Fibroblast of lung (primary cell): ENCODE data around the gene TERB1. TPM values are rescaled to one million over a fixed set of nuclear protein-coding genes. Genes with fewer than 3 reads are reported as not detected.

Experiments used
- DNase-seq, 2 donors: peaks; one replicate each; pipeline versions ENCODE4 v3.0.0 to v3.0.0-alpha.2; 2010; ENCODE audit warnings: low read depth in 2 of 2
- H2AFZ ChIP-seq: 2 replicates; pipeline ENCODE4 v1.5.1; 2012; ENCODE audit warnings: low read length, control low read depth, inconsistent platforms
- H3K27ac ChIP-seq: 2 replicates; pipeline ENCODE4 v1.5.1; 2011; ENCODE audit warnings: low read length, control low read depth; ENCODE audit not compliant: insufficient read depth
- H3K27me3 ChIP-seq: 2 replicates; pipeline ENCODE4 v1.5.1; 2011; ENCODE audit warnings: mild to moderate bottlenecking, low read length; ENCODE audit not compliant: control insufficient read depth, insufficient read depth
- H3K36me3 ChIP-seq: 2 replicates; pipeline ENCODE4 v1.5.1; 2011; ENCODE audit warnings: low read length; ENCODE audit not compliant: control insufficient read depth, insufficient read depth
- H3K4me1 ChIP-seq: 2 replicates; pipeline ENCODE4 v1.5.1; 2011; ENCODE audit warnings: low read length; ENCODE audit not compliant: control insufficient read depth, insufficient read depth; ENCODE audit errors: extremely low read depth
- H3K4me2 ChIP-seq: 2 replicates; pipeline ENCODE4 v1.5.1; 2011; ENCODE audit warnings: low read length, control low read depth; ENCODE audit not compliant: insufficient read depth; ENCODE audit errors: extremely low read depth
- H3K4me3 ChIP-seq, 4 experiments: fragments of 200-600 bp in 1 of 4; sonication (generic) in 1 of 4; replicated peaks in 1 of 4; 2 replicates each; pipeline ENCODE4 v1.5.1; 2011 to 2016; ENCODE audit warnings: low read length in 4 of 4, low read depth in 3 of 4, mild to moderate bottlenecking in 3 of 4, control low read depth in 2 of 4, inconsistent platforms in 1 of 4, mixed read lengths in 1 of 4; ENCODE audit not compliant: insufficient read depth in 1 of 4; ENCODE audit errors: control extremely low read depth in 1 of 4
- H3K79me2 ChIP-seq: 2 replicates; pipeline ENCODE4 v1.5.1; 2012; ENCODE audit warnings: mild to moderate bottlenecking, low read length, inconsistent platforms; ENCODE audit not compliant: control insufficient read depth, insufficient read depth
- H3K9ac ChIP-seq: 2 replicates; pipeline ENCODE4 v1.5.1; 2011; ENCODE audit warnings: mild to moderate bottlenecking, low read length, control low read depth; ENCODE audit not compliant: insufficient read depth
- H3K9me3 ChIP-seq: 2 replicates; pipeline ENCODE4 v1.5.1; 2012; ENCODE audit warnings: low read depth, low read length; ENCODE audit not compliant: control insufficient read depth, insufficient read depth
- H4K20me1 ChIP-seq: 2 replicates; pipeline ENCODE4 v1.5.1; 2011; ENCODE audit warnings: low read length; ENCODE audit not compliant: control insufficient read depth, insufficient read depth; ENCODE audit errors: extremely low read depth
- CTCF ChIP-seq, 2 donors: IDR thresholded peaks in 1 of 2; conservative IDR thresholded peaks in 1 of 2; 1 replicate in 1 of 2; 2 replicates in 1 of 2; pipeline ENCODE4 v1.5.1; 2011 to 2012; ENCODE audit warnings: low read length in 2 of 2, control low read depth in 1 of 2, inconsistent platforms in 1 of 2, low read depth in 1 of 2, mild to moderate bottlenecking in 1 of 2
- EZH2 ChIP-seq: IDR thresholded peaks from 2 replicates; pipeline ENCODE4 v1.5.1; 2012; ENCODE audit warnings: low read length, control low read depth, mild to moderate bottlenecking; ENCODE audit errors: missing control alignments
- polyA plus RNA-seq, 2 donors: library from polyadenylated mRNA; depleted of rRNA in 1 of 2; stranded (reverse) in 1 of 2; unstranded in 1 of 2; fragments of >200 nt; gene quantifications; 2 replicates each; pipeline ENCODE4 v1.2.1, GENCODE V29; 2011 to 2012; ENCODE audit warnings: missing spikeins in 1 of 2
- total RNA-seq: library from RNA; depleted of rRNA; stranded (reverse); fragments of >200 nt; gene quantifications from 2 replicates; pipeline ENCODE4 v1.2.1, GENCODE V29; 2014

TERB1 gene
- total and polyA plus RNA-seq, 2 donors (not counting 1 experiment from before 2014, with no cell fraction given), result 0.17 TPM; not detected in 1

DNA sequence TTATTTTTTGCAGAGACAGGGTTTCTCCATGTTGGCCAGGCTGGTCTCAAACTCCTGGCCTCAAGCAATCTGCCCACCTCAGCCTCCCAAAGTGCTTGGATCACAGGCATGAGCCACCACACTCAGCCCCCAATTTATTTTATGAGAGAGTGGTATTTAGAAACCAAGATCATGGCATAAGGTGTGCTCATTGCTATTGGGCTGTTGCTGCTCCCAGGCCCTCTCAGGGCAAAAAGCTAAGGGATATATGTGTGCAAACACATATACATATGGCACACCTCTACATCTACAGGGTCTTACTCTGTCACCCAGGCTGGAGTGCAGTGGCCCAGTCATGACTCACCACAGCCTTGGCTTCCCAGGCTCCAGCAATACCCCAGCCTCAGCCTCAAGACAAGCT is 89.8 kb downstream of the TERB1 start:
- no peak for DNase-seq
- Histone ChIP-seq H3K79me2 (no peaks in the 10 kb centered on the region), H3K36me3 (no peaks in the 10 kb centered on the region), H3K27me3 (no peaks in the 10 kb centered on the region), H3K27ac (no peak overlapping the region), H3K9ac (no peak overlapping the region), H3K9me3 (no peaks in the 10 kb centered on the region), H3K4me2 (no peak overlapping the region), H3K4me3 (no peak overlapping the region), H4K20me1 (no peaks in the 10 kb centered on the region), H2AFZ (no peak overlapping the region), H3K4me1 (peaks cover under 1% of the 10 kb centered on the region)
- TF ChIP-seq CTCF (conservative IDR thresholded peaks at IDR 0.05 in 1 of 2, IDR thresholded peaks at IDR 0.05 in 1 of 2; ENCODE audit: low read depth in 1 of 2, low read length in 2 of 2) (no peak), EZH2 (no peak)

GRCh38 chr16:66706506-66706880 is 94.9 kb downstream of the TERB1 start:
- Histone ChIP-seq H3K4me3 (no peak overlapping the region), H3K36me3 (no peaks in the 10 kb centered on the region), H3K27me3 (no peaks in the 10 kb centered on the region), H3K4me2 (no peak overlapping the region), H3K9me3 (no peaks in the 10 kb centered on the region), H3K9ac (no peak overlapping the region), H2AFZ (no peak overlapping the region), H3K79me2 (no peaks in the 10 kb centered on the region), H3K4me1 (peaks cover 2% of the 10 kb centered on the region), H4K20me1 (no peaks in the 10 kb centered on the region), H3K27ac (no peak overlapping the region)
- no peak for DNase-seq
- TF ChIP-seq CTCF (conservative IDR thresholded peaks at IDR 0.05 in 1 of 2, IDR thresholded peaks at IDR 0.05 in 1 of 2; ENCODE audit: low read depth in 1 of 2, low read length in 2 of 2) (no peak), EZH2 (no peak)

DNA sequence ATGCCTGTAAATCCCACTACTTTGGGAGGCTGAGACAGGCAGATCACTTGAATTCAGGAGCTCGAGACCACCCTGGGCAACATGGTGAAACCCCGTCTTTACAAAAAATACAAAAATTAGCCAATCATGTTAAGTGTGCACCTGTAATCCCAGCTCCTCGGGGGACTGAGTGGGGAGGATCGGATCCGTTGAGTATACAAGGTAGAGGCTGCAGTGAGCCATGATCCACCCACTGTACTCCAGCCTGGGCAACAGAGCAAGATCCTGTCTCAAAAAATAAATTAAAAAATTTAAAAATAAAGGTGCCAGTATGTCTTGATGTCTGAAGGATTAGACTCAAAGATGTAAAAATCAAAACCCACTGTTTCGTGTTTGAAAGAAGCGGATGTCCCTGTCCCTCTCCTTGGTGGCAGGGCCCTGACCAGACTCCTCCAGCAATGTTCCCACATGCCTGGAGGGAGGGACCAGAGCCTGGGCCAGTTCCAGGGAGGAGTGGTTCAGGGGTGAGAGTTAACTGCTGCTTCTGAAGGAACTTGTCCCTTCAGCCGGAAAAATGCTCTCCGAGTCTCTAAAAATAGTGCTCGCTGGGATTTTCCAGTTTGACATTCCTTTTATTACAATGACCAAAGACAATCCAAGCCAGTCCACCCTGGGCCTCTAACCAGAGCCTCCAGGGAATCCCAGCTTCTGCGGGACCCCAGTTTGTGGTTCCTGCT is 95.4 kb downstream of the TERB1 start:
- H3K4me1 ChIP-seq, result peaks cover 2% of the 10 kb centered on the region
- no peaks in the 10 kb centered on the region for H3K36me3 ChIP-seq
- peak in 1 of 2 donors; percentile 49 for DNase-seq
- H3K9me3 ChIP-seq, result no peaks in the 10 kb centered on the region
- no peak overlapping the region for H3K4me3 ChIP-seq
- H3K9ac ChIP-seq, result no peak overlapping the region
- no peaks in the 10 kb centered on the region for H3K79me2 ChIP-seq
- H4K20me1 ChIP-seq, result no peaks in the 10 kb centered on the region
- H3K4me2 ChIP-seq, result no peak overlapping the region
- H3K27ac ChIP-seq, result no peak overlapping the region
- no peak overlapping the region for H2AFZ ChIP-seq
- TF ChIP-seq EZH2 (no peak), CTCF (conservative IDR thresholded peaks at IDR 0.05 in 1 of 2, IDR thresholded peaks at IDR 0.05 in 1 of 2; ENCODE audit: low read depth in 1 of 2, low read length in 2 of 2) (no peak)
- no peaks in the 10 kb centered on the region for H3K27me3 ChIP-seq

Other genes with a start within 250 kb of the TERB1 start
- gene CKLF, start 249.0 kb downstream of the TERB1 start, total RNA-seq, result 38.8 and 41.9 TPM in 2 replicates
- 70.9 and 82.8 TPM in 2 replicates for gene CKLF, start 249.0 kb downstream of the TERB1 start, polyA plus RNA-seq
- gene CMTM1, start 235.1 kb downstream of the TERB1 start, total RNA-seq, result 1.5 and 2.3 TPM in 2 replicates
- 0.87 and 0.99 TPM in 2 replicates for gene CMTM1, start 235.1 kb downstream of the TERB1 start, polyA plus RNA-seq
- gene CMTM2, start 222.1 kb downstream of the TERB1 start, total RNA-seq, result not detected in 2 replicates
- not detected in 2 replicates for gene CMTM2, start 222.1 kb downstream of the TERB1 start, polyA plus RNA-seq
- 6.9 and 10.1 TPM in 2 replicates for gene CMTM3, start 196.9 kb downstream of the TERB1 start, total RNA-seq
- gene CMTM3, start 196.9 kb downstream of the TERB1 start, polyA plus RNA-seq, result 14.9 and 18.6 TPM in 2 replicates
- gene CMTM4, start 104.8 kb downstream of the TERB1 start, total RNA-seq, result 6.9 and 10.2 TPM in 2 replicates
- gene CMTM4, start 104.8 kb downstream of the TERB1 start, polyA plus RNA-seq, result 6.9 and 12.8 TPM in 2 replicates
- 115 and 173 TPM in 2 replicates for gene DYNC1LI2, start 50.0 kb downstream of the TERB1 start, total RNA-seq
- 78.5 and 83.3 TPM in 2 replicates for gene DYNC1LI2, start 50.0 kb downstream of the TERB1 start, polyA plus RNA-seq
- 47.4 and 52.6 TPM in 2 replicates for gene NAE1, start 29.4 kb upstream of the TERB1 start, total RNA-seq
- 59.7 TPM in 2 replicates for gene NAE1, start 29.4 kb upstream of the TERB1 start, polyA plus RNA-seq
- not detected in 2 replicates for gene CA7, start 42.8 kb upstream of the TERB1 start, total RNA-seq
- gene CA7, start 42.8 kb upstream of the TERB1 start, polyA plus RNA-seq, result not detected in 2 replicates
- 7.7 and 11.6 TPM in 2 replicates for gene PDP2, start 78.9 kb upstream of the TERB1 start, total RNA-seq
- gene PDP2, start 78.9 kb upstream of the TERB1 start, polyA plus RNA-seq, result 10.6 and 10.9 TPM in 2 replicates
- not detected in 2 replicates for gene CDH16, start 117.3 kb upstream of the TERB1 start, total RNA-seq
- not detected in 2 replicates for gene CDH16, start 117.3 kb upstream of the TERB1 start, polyA plus RNA-seq
- gene RRAD, start 124.0 kb upstream of the TERB1 start, total RNA-seq, result 41.1 and 83.7 TPM in 2 replicates
- 7.8 and 11.6 TPM in 2 replicates for gene RRAD, start 124.0 kb upstream of the TERB1 start, polyA plus RNA-seq
- gene CIAO2B, start 132.8 kb upstream of the TERB1 start, total RNA-seq, result 188 and 217 TPM in 2 replicates
- 115 and 138 TPM in 2 replicates for gene CIAO2B, start 132.8 kb upstream of the TERB1 start, polyA plus RNA-seq
- gene CES2, start 133.9 kb upstream of the TERB1 start, total RNA-seq, result 38.0 and 47.6 TPM in 2 replicates
- gene CES2, start 133.9 kb upstream of the TERB1 start, polyA plus RNA-seq, result 22.9 and 26.9 TPM in 2 replicates
- 0.77 and 1.3 TPM in 2 replicates for gene CES3, start 159.7 kb upstream of the TERB1 start, total RNA-seq
- gene CES3, start 159.7 kb upstream of the TERB1 start, polyA plus RNA-seq, result 0.01 and 0.07 TPM in 2 replicates
- 2.1 TPM in 2 replicates for gene CES4A, start 187.0 kb upstream of the TERB1 start, total RNA-seq
- 1.3 and 2.3 TPM in 2 replicates for gene CES4A, start 187.0 kb upstream of the TERB1 start, polyA plus RNA-seq
- 51.7 and 63.7 TPM in 2 replicates for gene CBFB, start 227.6 kb upstream of the TERB1 start, total RNA-seq
- gene CBFB, start 227.6 kb upstream of the TERB1 start, polyA plus RNA-seq, result 64.1 and 100 TPM in 2 replicates